Stimulated activated CD8-positive, alpha-beta memory T cell treated with anti-CD3 and anti-CD28 coated beads, Interleukin-4, amount 100 ng/mL, for 1 hour (primary cell): Measurements from ENCODE around the gene C3orf20.

Experiments
- DNase-seq, 2 donors: peaks; one replicate each; pipeline ENCODE4 v3.0.0-alpha.2; 2020; ENCODE audit warnings: low read depth in 2 of 2, low spot score in 1 of 2

C3orf20 gene

DNA sequence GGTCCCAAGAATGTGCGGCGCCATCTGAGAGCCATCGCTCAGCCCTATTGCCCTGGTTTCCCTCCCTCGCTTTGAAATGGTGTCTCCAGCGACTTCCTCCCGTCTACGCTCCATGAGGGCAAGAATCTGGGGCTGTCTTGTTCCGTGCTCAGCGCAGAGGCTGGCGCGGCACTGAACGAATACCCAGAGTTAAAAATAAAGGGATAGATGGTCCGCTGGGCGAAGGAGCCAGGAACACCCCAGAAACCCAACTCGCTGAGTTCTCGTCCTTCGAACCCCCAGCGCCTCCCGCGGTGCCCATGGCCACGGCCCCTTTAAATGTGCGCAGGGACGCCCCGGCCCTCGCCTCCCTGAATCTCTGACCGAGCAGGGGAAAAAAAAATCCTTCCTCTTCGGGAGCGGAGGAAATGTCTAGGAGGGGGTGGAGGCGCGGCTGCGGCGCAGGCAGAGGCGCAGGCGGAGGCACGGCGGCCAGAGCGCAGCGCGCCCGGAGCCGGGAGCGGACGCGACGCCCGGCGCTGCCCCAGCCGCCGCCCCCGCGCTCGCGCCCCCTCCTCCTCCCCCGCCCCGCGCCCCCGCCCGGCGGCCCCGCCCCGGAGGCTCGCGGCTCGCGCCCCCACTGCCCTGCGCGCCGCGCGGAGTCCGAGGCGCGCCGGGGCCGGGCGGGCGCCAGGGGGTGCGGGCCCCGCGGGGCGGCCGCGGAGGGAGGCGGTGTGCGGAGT, 135.3 kb downstream of the C3orf20 start:
- DNase-seq = no peak

DNA sequence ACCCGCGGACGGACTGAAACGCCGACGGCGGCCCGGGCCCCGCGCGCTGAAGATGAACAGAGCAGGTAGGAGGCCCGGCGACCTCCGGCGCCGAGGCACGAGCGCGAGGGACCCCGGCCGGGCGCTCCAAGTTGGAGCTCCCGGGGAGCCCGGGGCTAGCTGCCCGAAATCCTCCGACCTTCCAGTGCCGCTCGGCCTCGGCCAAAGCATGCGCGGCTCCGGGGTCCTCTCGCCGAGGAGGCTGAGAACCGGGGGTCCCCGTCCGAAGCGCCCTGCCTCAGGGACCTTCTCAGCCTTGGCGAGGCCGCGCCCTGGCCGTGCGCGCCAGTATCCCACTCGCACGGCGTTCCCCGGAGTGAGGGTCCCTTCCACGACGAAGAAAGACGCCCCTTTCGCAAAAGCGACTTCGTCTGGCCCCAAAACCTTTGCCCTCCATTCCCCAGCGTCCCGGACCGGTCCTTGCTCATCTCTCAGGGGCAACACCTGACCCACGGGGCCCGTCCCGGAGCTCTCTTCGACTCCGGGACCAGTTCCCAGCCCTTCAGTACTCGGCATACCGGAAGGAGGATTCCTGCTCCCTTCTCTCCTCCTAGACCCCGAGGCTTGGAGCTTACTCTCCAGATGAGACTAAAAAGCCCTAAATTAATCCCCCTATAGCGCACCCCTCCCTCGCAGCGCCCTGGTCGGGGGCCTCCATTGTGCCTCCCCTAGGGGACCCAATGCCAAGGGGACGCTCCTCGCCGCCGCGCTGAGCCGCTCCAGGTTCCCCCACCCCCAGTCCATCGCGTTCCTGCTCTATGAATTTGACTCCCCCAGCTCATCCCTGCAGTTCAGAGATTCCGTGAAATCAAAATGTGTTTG, 136.1 kb downstream of the C3orf20 start:
- DNase-seq = no peak

DNA sequence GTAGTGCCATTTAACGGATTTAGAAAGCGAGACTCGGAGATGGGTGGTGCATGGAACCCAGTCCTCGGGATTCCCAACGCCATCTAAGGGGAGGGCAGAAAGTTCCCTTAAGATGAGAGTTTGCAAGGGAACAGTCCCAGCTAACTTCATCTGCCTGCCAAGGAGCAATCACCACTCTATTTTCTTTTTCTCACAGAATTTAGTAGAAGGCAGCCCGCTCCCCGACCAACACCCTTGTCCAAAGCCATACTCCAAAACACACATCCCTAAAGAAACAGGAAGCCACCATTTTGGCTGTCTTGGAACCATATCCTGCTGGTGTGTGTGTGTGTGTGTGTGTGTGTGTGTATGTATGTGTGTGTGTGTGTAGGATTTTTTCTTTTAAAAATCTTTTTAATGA, 136.7 kb downstream of the C3orf20 start:
- DNase-seq = no peak

DNA sequence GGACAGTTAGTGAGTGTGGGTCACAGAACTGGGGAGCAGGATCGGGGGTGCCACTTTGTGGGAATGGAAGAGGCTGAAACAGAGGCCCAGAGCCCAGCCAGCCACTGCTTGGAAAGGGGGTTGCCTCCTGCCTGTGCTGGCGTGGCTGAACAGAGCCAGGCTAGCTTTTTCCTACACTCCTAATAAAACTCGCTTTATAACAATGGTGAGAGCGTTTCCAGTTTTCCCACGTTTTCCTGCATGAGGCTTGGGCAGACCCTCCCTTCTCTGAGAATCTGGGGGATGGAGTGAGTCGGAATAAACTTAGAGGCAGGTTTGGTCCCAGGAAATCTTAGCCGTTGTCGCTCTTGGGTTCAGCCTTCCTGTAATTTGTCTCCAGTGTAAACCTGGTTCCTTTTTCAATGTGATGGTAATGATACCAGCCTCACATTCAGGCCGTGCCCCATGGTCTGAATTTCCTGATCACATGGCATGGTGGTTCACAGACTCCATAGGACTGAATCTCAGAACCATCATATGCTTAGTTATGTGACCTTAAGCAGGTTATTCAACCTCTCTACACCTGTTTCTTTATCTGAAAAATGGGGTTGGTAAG, 137.4 kb downstream of the C3orf20 start:
- no peak for DNase-seq

DNA sequence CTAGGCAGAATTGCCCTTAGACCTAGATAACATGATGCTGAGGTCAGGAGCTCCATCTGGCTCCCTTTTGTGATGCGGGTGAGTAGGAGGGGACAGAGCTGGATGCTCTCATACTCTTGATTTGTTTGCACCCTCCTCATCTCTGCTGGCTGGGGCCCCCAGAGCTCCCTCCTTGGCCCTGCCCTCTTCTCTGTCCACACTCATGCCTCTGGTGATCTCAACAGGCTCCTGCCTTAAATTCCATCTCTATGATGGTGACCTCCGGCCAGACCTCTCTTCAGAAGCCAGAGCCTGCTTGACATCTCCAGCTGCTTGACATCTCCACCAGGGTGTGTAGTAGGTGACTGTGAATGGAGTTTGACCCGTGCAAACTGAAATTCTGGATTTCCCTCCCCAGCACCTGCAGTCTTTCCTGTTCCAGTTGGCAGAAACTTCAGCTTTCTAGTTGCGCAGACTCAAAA, 139.5 kb downstream of the C3orf20 start:
- DNase-seq = no peak

DNA sequence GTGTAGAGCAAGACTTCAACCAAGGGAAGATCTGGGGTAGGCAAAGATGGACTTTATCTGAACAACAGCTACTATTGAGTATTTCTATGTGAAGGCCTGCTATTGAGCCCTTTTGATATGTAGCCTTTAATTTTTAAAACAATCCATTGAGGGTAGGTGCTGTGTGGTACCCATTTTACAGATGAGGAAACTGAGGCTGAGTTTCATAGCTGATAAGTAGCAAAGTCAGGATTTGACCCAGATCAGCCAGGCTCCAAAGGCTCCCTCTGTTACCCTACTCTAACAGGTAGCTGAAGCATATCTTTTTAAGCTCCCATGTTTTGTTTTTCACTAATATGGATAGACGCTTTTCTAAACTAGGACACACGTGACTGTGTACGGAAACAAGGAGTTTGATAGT, 141.4 kb downstream of the C3orf20 start:
- no peak for DNase-seq

DNA sequence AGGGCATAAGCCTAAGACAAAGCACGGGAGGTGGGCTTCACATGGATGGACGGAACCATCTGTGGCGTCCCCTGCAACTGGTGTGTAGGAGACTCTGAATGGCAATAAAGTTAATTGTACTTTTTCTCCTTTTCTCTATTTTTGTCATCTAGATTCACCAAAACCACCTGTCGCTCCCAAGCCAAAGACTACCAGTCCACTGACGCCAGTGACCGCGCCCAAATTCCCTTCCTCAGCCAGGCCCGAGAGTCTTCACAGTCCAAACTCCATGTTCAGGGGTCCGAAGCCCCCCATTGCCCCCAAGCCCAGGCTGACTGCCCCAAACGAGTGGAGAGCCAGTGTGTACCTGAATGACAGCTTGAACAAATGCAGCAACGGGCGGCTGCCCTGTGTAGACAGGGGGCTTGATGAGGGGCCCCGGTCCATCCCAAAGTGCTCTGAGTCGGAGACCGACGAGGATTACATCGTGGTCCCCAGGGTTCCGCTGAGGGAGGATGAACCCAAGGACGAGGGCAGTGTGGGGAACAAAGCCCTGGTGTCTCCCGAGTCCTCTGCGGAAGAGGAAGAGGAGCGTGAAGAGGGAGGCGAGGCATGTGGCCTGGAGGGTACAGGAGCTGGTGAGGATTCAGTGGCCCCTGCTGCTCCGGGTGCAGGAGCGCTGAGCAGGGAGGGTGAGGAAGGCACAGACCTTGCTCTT, 144.0 kb downstream of the C3orf20 start, which contains the start of gene FGD5:
FGD5 (plus strand) TSS at position 159 of the 697 bp plus-strand sequence; CDS start at position 269, 110 bp downstream.
- DNase-seq = no peak

DNA sequence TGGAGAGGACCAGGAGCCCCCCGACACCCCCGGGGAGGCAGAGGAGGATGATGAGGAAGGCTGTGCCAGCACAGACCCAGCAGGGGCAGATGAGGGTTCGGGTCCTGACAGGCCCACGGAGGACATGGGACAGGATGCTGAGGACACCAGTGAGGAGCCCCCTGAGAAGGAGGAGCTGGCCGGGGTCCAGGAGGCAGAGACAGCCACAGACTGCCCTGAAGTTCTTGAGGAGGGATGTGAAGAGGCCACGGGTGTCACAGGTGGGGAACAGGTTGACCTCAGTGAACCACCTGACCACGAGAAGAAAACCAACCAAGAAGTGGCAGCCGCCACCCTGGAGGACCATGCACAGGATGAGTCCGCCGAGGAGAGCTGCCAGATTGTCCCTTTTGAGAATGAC, 144.7 kb downstream of the C3orf20 start:
- DNase-seq = no peak

DNA sequence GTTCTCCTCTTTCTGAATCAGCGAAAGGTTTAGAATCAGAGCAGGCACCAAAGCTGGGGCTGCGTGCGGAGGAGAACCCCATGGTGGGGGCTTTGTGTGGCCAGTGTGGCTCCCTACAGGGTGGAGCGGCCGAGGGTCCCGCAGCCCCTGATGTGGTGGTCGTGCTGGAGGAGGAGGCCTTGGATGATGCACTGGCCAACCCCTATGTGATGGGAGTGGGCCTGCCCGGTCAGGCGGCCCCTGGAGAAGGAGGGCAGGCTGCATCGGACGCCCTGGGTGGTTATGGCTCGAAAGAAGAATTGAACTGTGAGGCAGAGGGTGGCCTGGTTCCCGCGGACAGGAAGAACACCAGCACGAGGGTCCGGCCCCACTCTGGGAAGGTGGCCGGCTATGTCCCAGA, 145.2 kb downstream of the C3orf20 start:
- no peak for DNase-seq

DNA sequence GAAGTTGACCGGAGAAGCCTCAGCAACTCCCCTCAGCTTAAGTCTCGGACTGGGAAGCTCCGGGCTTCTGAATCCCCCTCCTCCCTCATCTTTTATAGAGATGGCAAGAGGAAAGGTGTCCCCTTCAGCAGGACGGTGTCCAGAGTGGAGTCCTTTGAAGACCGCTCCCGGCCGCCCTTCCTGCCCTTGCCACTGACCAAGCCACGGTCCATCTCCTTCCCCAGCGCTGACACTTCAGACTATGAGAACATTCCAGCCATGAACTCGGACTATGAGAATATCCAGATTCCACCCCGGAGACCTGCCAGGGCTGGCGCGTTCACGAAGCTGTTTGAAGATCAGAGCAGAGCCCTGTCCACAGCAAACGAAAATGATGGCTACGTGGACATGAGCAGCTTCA, 146.2 kb downstream of the C3orf20 start:
- DNase-seq = no peak

DNA sequence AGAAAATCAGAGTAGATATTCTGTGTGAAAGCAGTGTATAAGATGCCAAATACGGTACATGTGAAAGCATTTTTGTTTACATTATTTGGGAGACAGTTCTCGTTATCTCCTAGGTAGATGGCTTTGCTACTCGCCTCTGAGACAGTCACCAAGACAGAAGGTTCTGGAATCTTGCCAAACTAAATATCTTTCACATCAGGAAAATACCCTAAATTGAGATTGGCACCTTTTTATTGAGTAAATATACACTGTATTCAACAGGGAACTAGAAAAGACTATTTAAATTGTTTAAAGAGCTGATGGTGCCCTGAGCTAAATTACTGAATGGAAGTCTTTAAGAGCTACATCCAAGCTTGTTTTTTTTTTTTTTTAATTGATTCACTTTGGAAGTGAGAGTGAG, 147.2 kb downstream of the C3orf20 start:
- no peak for DNase-seq
